T-helper 9 cell (primary cell): ENCODE data around the gene CALHM5.
A peak's percentile ranks its signal among the peaks of the same experiment; 100 is the strongest.

Experiments used
- DNase-seq: peaks from one replicate; pipeline ENCODE4 v3.0.0-alpha.2; 2020

Gene CALHM5

DNA sequence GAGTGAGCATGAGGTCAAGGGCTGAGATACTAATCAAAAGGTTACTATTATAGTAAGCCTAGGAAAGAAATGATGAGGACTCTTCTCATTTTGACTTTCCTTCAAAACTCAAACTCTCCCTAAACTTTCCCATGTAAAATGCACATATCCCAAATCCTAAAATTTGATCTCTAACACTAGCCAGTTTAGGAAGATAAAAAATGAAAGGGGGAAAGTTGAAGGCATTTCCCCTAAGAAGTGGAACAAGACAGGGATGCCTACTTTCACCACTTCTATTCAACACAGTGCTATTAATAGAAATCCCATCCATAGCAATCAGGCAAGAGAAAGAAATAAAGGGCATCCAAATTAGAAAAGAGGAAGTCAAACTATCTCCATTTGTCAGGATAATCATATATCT is 2.9 kb upstream of the CALHM5 start:
- DNase-seq, result no peak

GRCh38 chr6:116512111-116512559 is 696 bp downstream of the CALHM5 start:
- no peak for DNase-seq

DNA sequence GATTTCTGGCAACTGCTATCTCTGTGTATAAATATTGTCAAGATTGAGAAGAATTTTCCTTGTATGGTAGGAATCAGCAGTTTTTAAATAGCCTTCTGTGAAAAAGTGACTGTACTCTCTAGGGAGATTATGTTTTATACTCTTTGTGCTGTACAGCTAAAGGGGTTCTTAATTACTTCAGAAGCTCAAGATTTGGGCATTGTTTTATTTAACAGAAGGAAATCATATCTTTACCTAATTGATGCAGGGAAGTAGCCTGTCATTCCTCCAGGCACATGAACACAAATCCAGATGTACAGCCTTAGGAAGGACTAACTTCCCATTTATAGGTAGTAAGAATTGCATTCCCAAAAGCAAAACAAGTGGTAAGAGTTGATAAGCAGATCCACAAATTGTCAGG is 1.3 kb downstream of the CALHM5 start:
- DNase-seq, result no peak

DNA sequence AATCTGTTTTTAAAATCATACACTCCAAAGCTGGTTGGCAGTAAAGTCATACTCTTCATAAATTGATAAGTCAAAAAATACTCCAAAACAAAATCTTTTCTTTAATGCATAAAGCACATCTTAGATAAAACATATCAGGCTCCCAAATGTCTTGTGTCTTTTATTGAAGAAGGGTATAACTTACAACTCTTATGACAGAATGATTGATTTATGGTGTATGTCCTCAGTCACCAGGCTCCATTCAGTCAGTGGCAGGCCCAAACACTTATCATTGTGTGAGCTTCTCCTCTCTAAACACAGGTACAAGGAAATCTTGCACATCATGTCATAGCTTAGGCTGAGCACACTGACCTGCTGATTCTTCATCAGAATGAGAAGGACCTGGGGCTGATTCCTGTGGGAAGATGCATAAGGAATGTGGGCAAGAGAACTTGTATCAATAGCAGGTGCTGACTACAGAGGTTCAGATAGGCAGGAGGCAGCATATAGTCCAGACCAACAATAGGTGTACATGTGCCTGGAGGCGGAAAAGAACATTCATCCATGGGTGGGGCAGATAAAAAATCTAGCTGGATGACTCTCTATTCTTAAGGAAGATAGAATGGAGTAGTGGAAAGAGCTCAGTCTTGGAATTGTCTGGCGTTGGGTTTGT is 1.9 kb downstream of the CALHM5 start:
- no peak for DNase-seq

GRCh38 chr6:116514111-116514510 is 2.7 kb downstream of the CALHM5 start:
- DNase-seq, result no peak

DNA sequence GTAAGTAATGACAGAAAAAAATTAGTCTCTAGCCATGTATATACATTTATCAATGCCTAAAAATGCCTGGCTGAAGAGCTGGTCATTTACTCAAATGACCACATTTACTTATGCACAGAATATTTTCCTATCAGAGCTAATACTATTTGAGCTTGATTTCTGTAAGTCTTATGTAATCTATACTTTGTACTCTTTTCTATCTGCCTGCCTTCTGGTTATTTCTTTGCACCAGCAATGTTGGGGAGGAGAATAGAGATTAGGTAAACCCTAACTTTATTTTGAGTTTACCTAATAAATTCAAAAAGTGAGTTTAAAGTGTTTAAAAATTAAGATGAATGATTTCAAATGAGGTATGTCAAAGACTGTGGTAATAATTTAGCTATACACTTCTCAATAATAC is 3.7 kb downstream of the CALHM5 start:
- no peak for DNase-seq

GRCh38 chr6:116518621-116519368 is 7.4 kb downstream of the CALHM5 start:
- no peak for DNase-seq

GRCh38 chr6:116522896-116523295 is 11.5 kb downstream of the CALHM5 start:
- no peak for DNase-seq

DNA sequence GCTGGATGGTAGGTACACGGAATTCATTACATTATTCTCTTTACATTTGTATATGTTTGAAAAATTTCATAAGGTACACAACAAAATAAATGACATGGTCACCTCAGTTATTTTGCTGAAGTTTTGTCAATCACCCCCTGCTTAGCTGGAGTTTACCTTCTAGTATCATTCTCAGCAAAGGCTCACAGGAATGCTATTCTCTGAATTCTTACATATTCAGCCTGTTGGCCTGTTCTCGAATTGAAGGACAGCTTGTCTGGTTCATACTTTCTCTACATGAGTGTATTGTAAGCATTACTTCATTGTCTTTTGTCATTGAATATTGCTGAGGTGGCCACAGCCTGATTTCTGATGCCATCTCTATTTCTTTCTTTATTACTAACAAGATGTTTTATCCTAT is 12.8 kb downstream of the CALHM5 start:
- DNase-seq, result no peak

DNA sequence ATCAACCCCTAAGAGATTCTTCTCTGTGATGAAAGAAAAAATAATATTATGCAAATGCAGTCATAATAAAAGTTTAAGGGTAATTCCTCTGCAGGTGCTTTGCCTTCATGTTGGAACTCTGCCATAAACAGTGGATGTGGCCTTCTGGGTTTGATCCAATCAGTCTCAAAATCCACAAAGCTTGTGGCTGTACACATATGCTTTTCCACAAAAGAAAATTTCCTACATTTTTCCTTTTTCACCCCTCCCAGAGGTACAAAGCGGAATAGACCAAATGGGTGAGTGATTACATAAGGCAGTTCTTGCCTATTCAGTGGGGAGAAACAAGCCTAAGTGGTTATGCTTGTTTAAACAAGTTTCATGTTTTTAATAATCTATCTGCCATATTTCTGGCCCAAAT is 16.7 kb downstream of the CALHM5 start:
- DNase-seq, result no peak

- no peak for DNase-seq
These were observed 17.3 kb downstream of the CALHM5 start for GRCh38 chr6:116528780-116529179.

- no peak for DNase-seq
These were observed 18.2 kb downstream of the CALHM5 start for GRCh38 chr6:116529466-116530290.

DNA sequence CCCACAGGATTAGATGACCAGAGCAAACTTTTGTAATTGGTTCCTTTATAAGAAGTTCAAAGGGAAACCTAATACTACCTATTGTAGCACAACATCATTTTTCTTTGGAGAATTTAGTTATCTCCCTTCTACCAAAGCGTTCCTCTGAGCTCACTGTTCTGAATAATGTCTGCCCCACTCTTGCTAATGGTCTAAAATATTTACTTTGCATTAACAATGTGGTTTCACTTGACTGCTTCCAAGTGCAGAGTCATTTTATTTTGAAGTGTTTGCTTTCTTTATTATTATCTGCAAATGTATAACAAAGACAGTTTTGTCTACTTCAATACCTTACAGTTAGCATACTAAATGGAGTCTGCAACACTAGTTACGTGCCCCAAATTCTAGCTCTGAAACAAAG is 19.0 kb downstream of the CALHM5 start:
- no peak for DNase-seq

GRCh38 chr6:116531675-116532570 is 20.5 kb downstream of the CALHM5 start:
- DNase-seq, result peak; percentile 48

DNA sequence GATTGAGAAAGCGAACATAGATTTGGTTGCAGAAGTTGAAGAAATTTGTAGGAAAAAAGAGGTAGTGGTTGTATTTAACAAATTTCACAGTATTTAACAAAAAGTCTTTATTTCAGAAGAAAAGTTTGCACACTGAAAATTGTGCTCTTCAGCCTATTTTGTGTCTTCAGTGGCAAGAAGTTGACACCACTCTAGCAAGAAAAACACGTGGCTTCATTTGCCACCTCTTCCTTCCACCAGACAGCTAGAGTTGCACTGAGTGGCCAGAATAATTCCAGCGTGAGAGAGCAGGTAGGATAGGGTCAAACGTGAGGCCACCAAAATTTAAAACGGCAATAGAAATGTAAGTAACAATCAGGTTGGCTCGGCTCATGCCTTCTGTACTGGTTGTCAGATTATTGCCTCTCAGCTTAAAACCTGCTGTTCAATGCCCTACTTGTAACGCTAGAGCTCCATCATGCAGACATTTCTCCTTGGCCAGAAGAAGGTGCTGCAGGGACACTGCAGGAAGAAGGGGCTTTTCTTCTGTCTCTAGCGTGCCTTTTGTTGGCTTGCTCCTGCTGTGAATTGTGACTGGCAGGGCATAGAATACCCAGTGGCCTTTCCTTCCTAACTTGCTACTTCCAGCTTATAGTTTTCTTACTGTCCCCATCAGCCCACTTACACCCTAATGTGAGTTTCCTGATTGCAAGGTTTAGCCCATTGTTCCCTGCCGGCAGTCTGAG is 22.0 kb downstream of the CALHM5 start:
- no peak for DNase-seq

GRCh38 chr6:116535109-116535508 is 23.7 kb downstream of the CALHM5 start:
- no peak for DNase-seq

GRCh38 chr6:116536216-116536621 is 24.8 kb downstream of the CALHM5 start:
- DNase-seq, result no peak

DNA sequence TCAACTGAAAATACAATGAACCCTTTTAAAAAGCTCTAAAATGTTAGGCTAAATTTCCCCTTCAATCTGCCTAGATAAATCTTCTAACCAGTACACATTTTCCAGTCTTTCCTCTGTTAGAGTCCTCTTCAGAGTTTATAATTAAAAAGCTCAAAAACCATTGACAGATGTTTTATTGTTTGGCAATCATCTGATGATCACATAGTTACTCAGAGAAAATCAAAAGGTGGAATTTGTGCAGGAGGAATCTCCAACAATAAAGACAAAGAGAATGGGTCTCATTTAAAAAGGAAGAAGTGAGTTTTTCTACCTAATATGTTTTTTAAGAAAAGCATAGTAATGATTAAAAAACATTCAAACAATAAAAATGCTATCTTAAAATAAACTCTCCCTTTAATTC is 31.0 kb downstream of the CALHM5 start:
- no peak for DNase-seq

DNA sequence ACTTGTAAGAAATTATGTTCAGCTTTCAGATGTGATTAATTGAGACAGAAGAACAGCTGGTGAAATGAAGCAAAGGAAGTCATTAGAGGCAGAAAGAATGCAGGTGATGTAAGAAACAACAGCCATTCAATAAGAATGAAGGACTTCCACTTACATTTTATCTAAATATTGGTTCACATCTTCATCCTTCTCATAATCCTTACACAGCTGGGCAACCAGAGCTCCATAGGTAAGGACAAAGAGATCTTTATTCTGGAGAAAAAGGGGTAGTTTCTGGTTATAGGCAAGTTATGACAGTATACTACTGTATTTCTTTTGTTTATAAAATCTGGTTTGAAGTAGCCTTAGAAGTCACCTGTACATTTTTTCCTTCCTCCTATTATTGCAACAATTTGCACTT is 31.7 kb downstream of the CALHM5 start:
- no peak for DNase-seq

DNA sequence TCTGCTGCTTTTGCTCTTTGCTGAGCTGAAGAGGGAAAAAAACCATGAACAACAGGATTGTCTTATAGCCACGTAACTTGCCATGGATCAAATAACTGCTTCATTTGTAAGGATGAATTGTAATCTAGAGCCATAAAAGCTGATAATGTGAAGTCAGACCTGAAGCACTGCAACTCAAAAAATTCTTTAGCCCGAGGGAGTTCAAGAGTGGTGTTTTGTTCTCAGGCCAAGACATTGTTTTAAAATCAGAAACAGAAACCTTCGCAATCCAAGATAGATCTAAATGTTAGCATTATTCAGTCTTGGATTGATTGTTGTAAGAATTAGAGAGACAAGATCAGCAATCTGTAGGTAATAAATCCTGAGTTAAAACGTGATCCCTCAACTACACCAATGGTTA is 34.2 kb downstream of the CALHM5 start, which contains the start of gene TRAPPC3L:
Gene TRAPPC3L (minus strand): TSS at position 34 of the 400 bp plus-strand sequence. CDS start 170 bp downstream, outside the sequence.
- DNase-seq, result no peak

GRCh38 chr6:116547358-116547757 is 35.9 kb downstream of the CALHM5 start:
- no peak for DNase-seq

DNA sequence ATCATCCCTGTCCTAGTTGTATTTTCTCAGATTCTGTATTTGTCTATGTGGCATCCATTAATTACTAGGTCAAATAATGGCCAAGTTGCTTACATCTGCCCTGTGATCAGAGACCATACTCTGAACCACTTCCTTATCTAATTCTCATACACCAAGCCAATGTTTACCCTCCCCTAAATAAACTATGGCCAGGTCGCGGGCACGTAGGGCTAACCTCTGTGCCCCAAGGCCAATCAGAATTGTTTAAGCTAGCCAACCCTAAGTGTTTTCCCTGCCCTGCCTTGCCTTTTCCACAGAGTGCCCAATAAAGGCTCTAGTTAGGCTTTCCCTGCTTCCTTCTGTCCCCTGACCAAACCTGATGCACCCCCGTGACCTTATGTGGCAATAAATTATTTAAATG is 39.4 kb downstream of the CALHM5 start:
- no peak for DNase-seq
